PFSK-1 (cell line): ENCODE measurements around the gene JMJD7.

Experiments
- FOXP2 ChIP-seq: optimal IDR thresholded peaks from 2 replicates; pipeline ENCODE3; 2011; ENCODE audit warnings: borderline replicate concordance, control low read depth, inconsistent platforms; ENCODE audit not compliant: insufficient read depth; ENCODE audit errors: extremely low read length, extremely low read depth
- POLR2AphosphoS5 ChIP-seq: IDR thresholded peaks from 2 replicates; pipeline ENCODE4 v1.6.1; 2012; ENCODE audit warnings: low read depth, mild to moderate bottlenecking, control low read depth, low read length, moderate library complexity
- SIN3A ChIP-seq: IDR thresholded peaks from 2 replicates; pipeline ENCODE4 v1.6.1; 2012; ENCODE audit warnings: mild to moderate bottlenecking, low read length, moderate library complexity, borderline replicate concordance; ENCODE audit not compliant: insufficient read depth
- TAF1 ChIP-seq: IDR thresholded peaks from 2 replicates; pipeline ENCODE4 v1.6.1; 2012; ENCODE audit warnings: low read length, control low read depth, borderline replicate concordance; ENCODE audit not compliant: insufficient read depth
- TF ChIP-seq, protein P1 (sequence below), 2 experiments: IDR thresholded peaks; 2 replicates each; pipeline versions ENCODE4 v1.6.1 to v1.8.0; 2011 to 2012; ENCODE audit warnings: low read depth in 2 of 2, low read length in 2 of 2, control low read depth in 1 of 2, inconsistent platforms in 1 of 2, mild to moderate bottlenecking in 1 of 2, moderate library complexity in 1 of 2; ENCODE audit not compliant: insufficient read depth in 1 of 2

The JMJD7 gene

DNA sequence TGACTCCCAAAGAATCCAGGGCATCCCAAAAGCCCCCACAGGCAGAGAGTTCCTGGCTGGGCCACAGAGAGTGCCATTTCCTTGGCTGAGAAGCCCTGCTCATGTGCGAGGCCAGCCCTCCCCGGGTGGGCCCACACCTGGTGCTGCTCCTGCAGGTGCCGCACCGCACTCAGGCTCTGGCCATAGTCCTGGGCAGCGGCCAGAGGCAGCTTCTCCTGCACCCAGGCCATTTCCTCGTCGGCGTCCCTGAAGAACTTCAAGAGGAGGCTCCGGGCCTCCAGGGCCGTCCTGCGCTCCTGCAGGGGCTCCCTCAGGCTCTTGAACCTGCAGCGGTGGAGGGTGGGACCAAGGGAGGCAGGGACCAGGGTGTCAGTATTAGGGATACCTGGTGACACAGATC, 28.8 kb downstream of the JMJD7 start:
- TF ChIP-seq, protein P1, sequence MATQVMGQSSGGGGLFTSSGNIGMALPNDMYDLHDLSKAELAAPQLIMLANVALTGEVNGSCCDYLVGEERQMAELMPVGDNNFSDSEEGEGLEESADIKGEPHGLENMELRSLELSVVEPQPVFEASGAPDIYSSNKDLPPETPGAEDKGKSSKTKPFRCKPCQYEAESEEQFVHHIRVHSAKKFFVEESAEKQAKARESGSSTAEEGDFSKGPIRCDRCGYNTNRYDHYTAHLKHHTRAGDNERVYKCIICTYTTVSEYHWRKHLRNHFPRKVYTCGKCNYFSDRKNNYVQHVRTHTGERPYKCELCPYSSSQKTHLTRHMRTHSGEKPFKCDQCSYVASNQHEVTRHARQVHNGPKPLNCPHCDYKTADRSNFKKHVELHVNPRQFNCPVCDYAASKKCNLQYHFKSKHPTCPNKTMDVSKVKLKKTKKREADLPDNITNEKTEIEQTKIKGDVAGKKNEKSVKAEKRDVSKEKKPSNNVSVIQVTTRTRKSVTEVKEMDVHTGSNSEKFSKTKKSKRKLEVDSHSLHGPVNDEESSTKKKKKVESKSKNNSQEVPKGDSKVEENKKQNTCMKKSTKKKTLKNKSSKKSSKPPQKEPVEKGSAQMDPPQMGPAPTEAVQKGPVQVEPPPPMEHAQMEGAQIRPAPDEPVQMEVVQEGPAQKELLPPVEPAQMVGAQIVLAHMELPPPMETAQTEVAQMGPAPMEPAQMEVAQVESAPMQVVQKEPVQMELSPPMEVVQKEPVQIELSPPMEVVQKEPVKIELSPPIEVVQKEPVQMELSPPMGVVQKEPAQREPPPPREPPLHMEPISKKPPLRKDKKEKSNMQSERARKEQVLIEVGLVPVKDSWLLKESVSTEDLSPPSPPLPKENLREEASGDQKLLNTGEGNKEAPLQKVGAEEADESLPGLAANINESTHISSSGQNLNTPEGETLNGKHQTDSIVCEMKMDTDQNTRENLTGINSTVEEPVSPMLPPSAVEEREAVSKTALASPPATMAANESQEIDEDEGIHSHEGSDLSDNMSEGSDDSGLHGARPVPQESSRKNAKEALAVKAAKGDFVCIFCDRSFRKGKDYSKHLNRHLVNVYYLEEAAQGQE (IDR thresholded peaks at IDR 0.05; ENCODE audit: insufficient read depth in 1 of 2, low read depth in 2 of 2, low read length in 2 of 2) = no peak
- TF ChIP-seq FOXP2 (no peak), POLR2AphosphoS5 (no peak), TAF1 (no peak), SIN3A (no peak)

DNA sequence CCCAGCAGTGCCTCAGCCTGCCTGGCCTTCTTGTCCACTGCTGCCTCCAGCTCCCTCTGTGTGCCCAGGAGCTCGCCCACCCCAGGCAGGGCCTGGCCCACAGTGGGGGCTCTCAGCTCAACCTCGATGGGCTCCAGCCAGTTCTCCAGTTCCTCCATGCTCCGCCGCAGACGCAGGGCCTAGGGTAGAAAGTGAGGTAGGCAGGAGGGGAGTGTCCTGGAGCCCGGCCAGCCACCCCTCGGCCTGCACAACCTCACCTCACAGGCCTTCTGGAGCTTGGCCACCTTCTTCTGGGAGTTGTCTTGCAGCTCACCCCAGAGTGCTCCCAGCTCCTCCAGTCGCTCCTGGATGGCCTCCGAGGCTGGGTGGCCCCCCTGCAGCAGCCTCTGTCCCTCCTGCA, 29.4 kb downstream of the JMJD7 start:
- no peak for TF ChIP-seq TAF1
- no peak for TF ChIP-seq FOXP2
- TF ChIP-seq, protein P1 (IDR thresholded peaks at IDR 0.05; ENCODE audit: insufficient read depth in 1 of 2, low read depth in 2 of 2, low read length in 2 of 2) = no peak
- TF ChIP-seq POLR2AphosphoS5 = no peak
- TF ChIP-seq SIN3A = no peak

DNA sequence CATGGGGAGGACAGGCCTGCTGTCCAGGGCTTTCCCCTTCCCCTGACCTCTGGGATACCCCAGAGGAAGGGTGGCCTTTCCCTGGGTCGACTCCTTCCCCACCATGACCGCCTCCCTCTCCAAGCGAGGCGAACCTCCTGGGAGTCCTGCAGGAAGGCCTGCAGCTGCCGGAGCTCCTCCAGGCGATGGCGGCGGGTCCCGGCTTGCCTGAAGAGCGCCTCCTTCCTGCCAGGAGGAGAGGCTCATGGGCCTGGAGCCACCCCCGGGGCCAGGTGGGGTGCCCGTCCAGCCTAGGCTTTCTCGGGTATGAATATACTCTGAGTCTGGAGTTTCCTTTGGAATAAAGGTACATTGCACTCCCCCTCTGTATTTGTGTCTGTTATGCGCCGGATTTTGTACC, 30.9 kb downstream of the JMJD7 start:
- TF ChIP-seq TAF1 (no peak), SIN3A (no peak), POLR2AphosphoS5 (no peak), FOXP2 (no peak)
- TF ChIP-seq, protein P1 (IDR thresholded peaks at IDR 0.05; ENCODE audit: insufficient read depth in 1 of 2, low read depth in 2 of 2, low read length in 2 of 2) = no peak

DNA sequence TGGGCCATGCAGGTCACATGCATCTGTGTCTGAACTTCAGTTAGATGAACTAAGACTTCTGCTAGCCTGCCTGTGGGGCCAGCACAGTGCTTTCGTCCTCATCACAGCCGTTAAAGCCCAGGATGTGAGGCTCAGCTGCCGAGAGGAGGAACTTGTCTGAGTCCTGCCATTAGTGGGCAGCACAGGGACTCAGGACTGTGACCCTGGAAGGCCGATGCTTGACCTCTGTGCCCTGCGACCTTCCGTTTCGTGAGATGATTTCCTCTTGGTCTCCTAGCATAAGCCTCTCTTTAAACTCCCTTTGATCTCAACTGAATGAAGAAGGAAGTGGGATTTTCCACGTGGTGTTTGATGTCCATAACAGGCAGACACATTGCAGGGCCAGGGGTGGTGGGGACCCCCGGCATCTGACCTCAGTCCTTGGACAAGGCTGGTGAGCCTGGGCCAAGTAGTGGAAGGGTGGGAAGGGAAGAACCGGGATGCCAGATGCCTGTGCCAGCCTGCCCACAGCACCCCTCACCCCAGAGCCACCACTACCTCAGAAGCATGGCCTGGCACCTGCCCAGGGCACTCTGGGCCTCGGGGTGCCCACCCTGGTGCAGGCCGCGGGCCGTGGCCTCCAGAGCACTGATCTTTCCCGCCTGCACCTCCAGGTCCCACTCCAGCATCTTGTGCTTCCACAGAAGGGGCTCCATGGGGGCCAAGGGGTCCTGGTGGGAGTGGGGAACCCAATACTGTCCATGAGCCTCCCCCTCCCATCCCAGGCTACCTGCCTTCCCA, 32.3 kb downstream of the JMJD7 start:
- TF ChIP-seq POLR2AphosphoS5 (no peak), TAF1 (no peak), FOXP2 (no peak), SIN3A (no peak)
- TF ChIP-seq, protein P1 (IDR thresholded peaks at IDR 0.05; ENCODE audit: insufficient read depth in 1 of 2, low read depth in 2 of 2, low read length in 2 of 2) = no peak
